Occipital lobe (tissue), 2 donors: ENCODE measurements around the gene SBF2. TPM values are rescaled to one million over a fixed set of nuclear protein-coding genes. Genes with fewer than 3 reads are reported as not detected.
"Not testable (repeated sequence)": the region's sequence is repeated elsewhere in the genome, so short reads cannot be mapped to it uniquely, and the experiment has no call there.

Experiments
- DNase-seq: peaks from one replicate; lab custom pipeline; 2025; lab: John Stamatoyannopoulos, UW
- total RNA-seq: library from RNA; depleted of rRNA; stranded (reverse); fragments of >200 nt; gene quantifications from one replicate; pipeline ENCODE4 v1.2.3, GENCODE V29; 2014

SBF2 gene
- total RNA-seq, 1 donor from 2014 or later, result 132 TPM

- no peak for DNase-seq
These were observed 96.9 kb downstream of the SBF2 start for GRCh38 chr11:10197091-10197490.

- DNase-seq, result no peak
These were observed 102.0 kb downstream of the SBF2 start for GRCh38 chr11:10192036-10192435.

DNA sequence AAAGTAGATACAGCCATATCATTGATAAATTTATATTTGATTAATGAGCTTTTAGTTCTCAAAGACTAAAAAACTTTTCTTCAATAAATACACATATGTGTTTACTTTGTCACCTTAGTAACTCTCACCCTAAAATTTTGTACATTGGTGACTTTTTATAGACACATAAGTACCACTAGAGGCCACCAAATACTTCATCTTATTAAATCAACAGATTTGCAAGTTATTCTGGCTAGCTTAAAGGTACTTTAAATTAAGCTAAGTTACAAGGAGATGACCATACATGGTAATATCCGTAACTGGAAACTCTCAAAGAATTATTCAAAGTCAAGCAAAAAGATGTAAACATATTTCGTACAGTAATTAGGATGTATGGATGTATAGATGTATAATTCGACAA lies 112.2 kb downstream of the SBF2 start:
- no peak for DNase-seq

DNA sequence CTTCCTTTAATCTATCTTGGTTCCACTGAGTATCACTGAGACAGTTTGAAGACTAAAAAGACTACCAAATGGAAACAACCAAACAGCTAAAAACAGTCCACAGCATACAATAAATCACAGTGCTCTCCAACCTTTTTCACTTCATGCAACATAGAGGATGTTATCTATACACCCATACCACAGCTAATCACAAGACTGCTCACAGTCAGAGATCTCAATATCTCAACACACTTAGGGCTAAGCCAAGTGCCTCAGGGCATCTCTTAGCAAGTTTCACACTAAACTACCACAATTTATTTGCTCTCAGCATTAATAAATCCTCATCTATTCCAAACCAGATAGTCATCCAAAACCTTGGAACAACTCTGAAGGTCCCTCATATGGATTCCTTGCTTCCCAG lies 129.4 kb downstream of the SBF2 start:
- no peak for DNase-seq

DNA sequence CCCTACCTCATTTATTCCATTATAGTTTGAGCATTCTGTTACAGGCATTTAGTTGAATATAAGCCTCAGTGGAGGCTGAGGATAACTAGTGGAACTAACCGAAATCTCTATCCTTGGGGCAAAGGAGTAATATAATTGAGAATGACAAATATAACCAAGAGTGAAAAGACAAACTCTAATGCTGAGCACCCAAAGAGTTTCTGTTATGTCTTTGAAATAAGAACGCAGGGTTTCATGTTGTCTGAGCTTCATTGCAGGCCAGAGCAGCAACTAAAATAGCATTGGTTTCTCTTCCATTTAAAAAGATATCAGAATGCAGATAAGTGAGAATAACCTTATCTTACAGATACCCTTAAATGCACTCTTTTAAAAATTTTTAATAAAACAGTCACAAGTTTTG lies 131.8 kb downstream of the SBF2 start:
- DNase-seq, result no peak

GRCh38 chr11:10160350-10160749 lies 133.7 kb downstream of the SBF2 start:
- DNase-seq, result no peak

GRCh38 chr11:10158461-10158860 lies 135.6 kb downstream of the SBF2 start:
- no peak for DNase-seq

DNA sequence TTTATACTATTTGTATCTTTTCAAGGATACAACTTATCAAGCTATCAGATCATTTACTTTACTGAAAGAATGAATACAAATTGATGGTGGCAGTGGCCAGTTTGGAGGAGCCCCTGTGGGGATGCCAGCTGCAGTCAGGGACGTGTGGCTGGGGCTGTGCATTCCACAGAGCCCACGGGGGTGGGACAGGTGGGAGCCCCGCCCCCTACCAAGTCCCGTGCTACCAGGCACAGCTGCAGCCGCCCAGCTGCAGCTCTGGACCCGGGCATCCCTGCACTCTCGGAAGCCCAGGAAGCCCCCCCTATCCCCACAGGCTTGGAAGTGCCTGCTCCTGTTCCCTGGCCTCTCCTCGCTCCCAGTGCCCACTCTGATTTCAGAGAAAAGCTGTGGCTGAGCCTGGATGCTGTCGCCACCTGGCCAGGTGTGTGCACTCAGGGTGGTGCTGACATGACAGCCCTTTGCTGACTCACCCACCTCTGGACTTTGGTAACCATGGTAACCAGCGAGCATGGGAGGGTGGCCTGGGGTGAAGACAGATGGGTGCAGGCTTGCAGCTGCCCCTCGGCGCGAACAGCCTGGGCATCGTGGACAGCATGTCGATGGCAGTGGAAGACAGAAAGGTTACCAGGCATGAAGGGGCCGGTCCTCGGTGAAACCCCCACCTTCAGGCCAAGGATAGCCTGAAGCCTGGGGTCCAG lies 138.1 kb downstream of the SBF2 start:
- no peak for DNase-seq

DNA sequence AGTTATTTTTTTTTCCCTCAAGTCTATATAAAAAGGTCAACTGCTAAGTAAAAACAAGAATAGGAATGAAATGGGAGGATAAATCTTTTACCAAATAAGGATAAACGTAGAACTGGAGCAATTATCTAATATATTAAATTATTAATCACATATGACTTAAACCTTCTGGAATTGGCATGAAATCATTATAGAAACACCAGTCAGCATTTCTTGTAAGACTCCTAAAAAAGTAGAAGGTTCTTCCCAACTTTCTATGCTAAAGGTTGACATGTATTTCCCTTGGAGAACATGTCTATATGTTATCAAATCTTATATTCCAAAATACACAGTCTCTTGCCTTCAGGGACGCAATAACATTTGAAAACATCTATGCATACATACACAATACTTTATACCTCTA lies 143.2 kb downstream of the SBF2 start:
- DNase-seq, result no peak

GRCh38 chr11:10149553-10149952 lies 144.5 kb downstream of the SBF2 start:
- DNase-seq, result no peak

- DNase-seq, result no peak
These were observed 146.8 kb downstream of the SBF2 start for GRCh38 chr11:10147195-10147594.

DNA sequence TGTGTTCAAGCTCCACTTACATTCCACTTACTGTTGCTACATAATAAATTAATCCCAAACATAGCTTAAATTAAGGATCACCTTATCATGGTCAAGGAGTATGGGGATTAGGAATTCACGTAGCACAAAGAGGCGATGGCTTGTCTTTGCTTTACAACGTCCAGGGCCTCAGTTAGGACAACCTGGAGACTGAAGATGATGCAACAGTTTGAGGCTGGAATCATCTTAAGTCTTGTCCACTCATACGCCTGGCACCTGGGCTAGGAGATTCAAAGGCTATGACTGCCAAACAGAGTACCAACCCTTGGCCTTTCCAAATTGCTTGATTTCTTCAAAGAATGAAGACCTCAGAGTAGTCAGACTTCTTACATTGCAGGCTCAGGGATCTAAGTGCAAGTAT lies 149.1 kb downstream of the SBF2 start:
- no peak for DNase-seq

DNA sequence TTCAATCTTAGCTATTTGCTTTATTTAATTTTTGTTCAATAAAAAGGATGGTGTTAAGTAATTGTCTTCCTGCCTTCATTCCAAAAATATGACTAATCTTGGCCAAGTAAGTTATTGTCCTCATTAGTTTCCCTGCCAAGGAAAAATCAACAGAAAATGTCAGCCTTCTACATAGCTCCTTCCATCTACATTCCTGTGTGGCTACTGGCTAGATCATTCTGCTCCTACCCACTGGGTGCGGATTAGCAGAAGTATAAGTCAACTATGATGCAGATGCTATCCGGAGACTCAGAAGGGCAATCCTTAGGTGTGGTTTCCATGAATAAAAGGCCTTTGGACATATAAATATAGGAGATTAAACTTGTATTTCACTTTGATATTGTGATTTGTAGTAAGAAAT lies 154.4 kb downstream of the SBF2 start:
- no peak for DNase-seq

DNA sequence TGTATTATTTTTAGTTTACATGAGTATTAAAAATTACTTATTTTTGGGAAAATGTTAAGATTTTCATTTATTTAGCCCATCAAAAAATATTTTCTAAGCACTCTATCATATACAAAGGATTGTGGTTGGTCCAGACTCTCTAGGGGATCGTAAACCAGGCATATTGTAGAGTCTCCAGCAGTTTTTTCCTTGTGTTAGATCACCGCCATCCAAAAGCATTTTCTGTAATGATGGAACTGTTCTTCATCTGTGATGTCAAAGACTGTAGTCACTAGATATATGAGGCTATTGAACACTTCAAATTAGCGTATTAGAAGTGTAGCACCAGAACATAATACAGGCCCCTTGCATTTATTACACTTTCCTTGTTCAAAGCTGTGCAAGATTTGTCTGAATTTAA lies 154.9 kb downstream of the SBF2 start:
- DNase-seq, result no peak

DNA sequence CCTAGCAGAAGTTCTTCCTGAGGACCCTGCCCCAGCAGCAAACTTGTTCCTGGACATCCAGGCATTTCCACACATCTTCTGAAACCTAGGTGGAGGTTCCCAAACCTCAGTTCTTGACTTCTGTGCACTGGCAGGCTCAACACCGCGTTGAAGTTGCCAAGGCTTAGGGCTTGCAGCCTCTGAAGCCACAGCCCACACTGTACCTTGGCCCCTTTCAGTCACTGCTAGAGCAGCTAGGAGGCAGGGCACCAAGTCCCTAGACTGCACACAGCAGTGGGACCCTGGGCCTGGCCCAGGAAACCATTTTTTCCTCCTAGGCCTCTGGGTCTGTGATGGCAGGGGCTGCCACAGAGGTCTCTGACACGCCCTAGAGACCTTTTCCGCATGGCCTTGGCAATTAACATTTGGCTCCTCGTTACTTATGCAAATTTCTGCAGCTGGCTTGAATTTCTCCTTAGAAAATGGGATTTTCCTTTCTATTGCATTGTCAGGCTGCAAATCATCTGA lies 159.0 kb downstream of the SBF2 start:
- no peak for DNase-seq

DNA sequence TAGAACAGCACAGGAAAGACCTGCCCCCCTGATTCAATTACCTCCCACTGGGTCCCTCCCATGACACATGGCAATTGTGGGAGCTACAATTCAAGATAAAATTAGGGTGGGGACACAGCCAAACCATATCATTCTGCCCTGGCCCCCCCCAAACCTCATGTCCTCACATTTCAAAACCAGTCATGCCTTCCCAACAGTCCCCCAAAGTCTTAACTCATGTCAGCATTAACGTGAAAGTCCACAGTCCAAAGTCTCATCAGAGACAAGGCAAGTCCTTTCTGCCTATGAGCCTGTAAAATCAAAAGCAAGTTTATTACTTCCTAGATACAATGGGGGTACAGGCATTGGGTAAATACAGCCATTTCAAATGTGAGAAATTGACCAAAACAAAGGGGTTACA lies 159.8 kb downstream of the SBF2 start:
- not testable (repeated sequence) for DNase-seq

GRCh38 chr11:10133251-10133650 lies 160.8 kb downstream of the SBF2 start:
- DNase-seq, result not testable (repeated sequence)

GRCh38 chr11:10130875-10131274 lies 163.1 kb downstream of the SBF2 start:
- no peak for DNase-seq

GRCh38 chr11:10129184-10129583 lies 164.8 kb downstream of the SBF2 start:
- DNase-seq, result not testable (repeated sequence)

DNA sequence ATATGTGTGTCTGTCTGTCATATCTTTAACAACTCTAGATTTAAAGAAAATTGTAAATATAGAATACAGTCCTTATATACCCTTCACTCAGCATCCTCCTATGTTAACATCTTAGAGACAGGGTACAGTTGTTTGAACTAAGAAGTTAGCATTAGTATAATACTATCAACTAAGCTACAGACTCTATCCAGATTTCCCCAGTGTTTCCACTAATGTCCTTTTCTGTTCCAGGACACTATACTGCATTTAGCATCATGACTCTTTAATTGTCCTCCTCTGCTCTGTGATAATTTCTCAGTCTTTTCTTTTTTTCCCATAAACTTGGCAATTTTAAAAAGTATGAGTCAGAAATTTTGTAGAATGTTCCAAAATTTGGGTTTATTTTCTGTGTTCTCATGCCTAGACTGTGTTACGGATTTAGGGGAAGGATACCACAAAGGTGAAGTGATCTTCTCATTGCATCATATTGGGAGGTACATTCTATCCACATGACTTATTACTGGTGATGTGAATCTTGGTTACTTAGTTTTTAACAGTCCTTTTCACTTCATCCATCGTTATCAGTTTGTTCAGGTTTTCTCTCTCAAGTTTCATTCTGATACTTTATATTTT lies 168.4 kb downstream of the SBF2 start:
- no peak for DNase-seq

- DNase-seq, result no peak
These were observed 171.5 kb downstream of the SBF2 start for GRCh38 chr11:10122326-10123197.

DNA sequence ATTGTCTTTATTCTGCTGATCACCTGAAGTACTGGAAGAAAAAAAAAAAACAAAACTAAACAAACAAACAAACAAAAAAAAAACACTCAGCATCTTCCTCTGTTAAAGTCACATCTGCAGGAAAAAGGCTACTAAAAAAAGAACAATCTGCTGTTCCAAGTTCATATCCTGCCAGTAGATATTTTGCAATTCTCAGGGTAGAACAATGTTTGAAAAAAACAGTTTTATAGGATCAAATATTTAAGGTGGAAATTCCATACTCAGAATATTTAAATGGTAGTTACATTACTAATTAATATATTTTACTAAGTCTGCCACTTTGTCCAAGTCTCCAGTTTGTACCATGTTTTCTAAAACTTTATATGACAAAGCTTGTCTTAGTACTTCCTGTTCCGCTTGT lies 175.2 kb downstream of the SBF2 start:
- DNase-seq, result no peak
